ENCODE results near the gene TEX19.
A peak's percentile ranks its signal among the peaks of the same experiment; 100 is the strongest.

Gene TEX19

DNA sequence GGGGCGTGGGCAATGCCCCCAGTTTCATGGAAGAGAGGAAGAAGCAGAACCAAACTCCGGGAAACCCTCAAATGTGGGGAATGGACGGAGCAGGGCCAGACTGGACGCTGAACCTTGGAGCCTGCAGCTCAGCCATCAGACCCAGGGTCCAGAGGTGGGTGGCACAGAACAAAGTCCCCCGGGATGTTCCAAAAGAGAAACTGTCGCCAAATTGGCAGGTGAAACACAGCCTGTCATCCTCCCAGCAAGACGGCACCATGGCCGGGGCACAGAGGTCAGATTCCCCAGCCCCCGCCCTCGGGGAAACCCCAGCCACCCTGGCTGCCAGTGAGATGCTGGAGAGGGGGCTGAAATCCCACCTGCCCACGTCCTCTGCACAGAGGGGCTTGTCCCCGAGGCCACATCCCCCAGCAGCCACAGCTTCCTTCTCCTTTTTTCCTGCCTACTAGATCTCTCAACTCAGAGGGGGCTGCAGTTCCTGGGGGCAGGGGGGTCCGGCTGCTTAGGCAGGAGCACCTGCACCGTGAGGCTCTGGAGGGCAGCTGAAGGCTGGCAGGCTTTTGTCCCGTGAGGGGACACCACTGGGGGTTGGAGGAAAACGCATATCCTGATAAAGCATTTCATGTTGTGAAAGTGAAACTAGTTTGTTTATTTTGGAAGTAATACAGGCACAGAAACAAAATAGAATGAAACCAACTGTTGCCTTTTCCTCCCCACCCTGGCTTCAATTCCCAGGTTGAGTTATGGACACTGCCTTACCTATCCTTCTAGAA, 24.2 kb upstream of the TEX19 start:
- no peak overlapping the region for H2AK5ac ChIP-seq (ENCODE audit: low read length)
- DNase-seq: no peak
- no peak overlapping the region for H4K8ac ChIP-seq (ENCODE audit: low read depth, low read length)
- H3K27ac ChIP-seq (ENCODE audit: low read depth, low read length): no peak overlapping the region
- no peaks in the 10 kb centered on the region for H3K4me1 ChIP-seq (ENCODE audit: control insufficient read depth, low read depth, low read length)
- no peaks in the 10 kb centered on the region for H3K79me2 ChIP-seq (ENCODE audit: control insufficient read depth, insufficient read depth, low read length)
- no peaks in the 10 kb centered on the region for H3K79me1 ChIP-seq (ENCODE audit: low read length)
- H2BK120ac ChIP-seq (ENCODE audit: low read depth, low read length): no peak overlapping the region
- no peak overlapping the region for H3K4me2 ChIP-seq (ENCODE audit: low read length)
- H4K5ac ChIP-seq (ENCODE audit: low read length): no peak overlapping the region
- no peaks in the 10 kb centered on the region for H3K36me3 ChIP-seq (ENCODE audit: control insufficient read depth, insufficient read depth, low read length)
- H3K4me3 ChIP-seq (ENCODE audit: low read length): no peak overlapping the region
- H3K27me3 ChIP-seq (ENCODE audit: insufficient read depth, low read length, poor library complexity): peaks cover 26% of the 10 kb centered on the region
- H3K4ac ChIP-seq (ENCODE audit: low read depth, low read length): no peak overlapping the region
- no CpG with 5 or more reads among the region's 16 CpGs for WGBS (ENCODE audit: extremely low coverage, insufficient coverage, low lambda C conversion rate)
- H2BK5ac ChIP-seq (ENCODE audit: low read length): no peak overlapping the region
- no peak overlapping the region for H3K18ac ChIP-seq (ENCODE audit: low read length)
- no peak overlapping the region for H3K56ac ChIP-seq (ENCODE audit: low read length)
- no peak overlapping the region for H3K9ac ChIP-seq (ENCODE audit: low read length)
- no peak overlapping the region for H3K23ac ChIP-seq (ENCODE audit: low read length)
- H2BK15ac ChIP-seq (replicated peaks; ENCODE audit: low read depth): no peak overlapping the region

DNA sequence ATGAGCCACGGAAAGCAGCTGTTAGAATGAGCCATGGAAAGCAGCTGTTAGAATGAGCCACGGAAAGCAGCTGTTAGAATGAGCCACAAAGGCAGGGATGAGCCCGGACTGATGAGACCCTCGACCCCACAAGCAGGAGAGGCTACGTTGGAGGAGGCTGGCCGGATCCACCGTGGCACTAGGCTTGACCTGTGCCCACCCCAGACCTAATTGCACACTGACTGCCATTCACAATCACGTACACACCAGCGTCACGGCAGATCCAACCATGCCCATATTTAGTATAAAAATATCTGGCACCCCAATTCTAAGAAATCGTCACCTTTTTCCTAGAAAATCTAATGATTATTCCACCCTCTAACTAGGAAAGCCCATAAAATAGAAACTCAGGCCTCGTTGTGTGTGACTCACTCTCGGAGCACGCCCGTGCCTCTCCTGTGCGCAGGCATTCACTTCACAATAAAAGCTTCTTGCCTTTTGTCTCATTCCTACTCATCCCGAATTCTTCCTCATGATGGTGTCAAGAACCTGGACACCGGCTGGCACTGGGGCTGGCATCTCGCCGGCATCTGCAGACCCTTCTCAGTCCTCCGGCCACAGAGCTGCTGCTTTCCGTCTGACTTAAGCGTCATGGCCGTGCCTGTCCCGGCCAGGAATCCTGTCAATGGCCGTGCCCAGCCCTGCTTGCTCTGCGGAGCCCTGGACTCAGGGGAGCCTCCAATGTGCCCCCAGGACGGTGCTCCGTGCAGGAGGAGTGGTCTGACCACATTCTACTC, 20.0 kb upstream of the TEX19 start:
- Histone ChIP-seq H3K36me3 (ENCODE audit: control insufficient read depth, insufficient read depth, low read length) (no peaks in the 10 kb centered on the region), H3K18ac (ENCODE audit: low read length) (no peak overlapping the region), H3K4me1 (ENCODE audit: control insufficient read depth, low read depth, low read length) (no peaks in the 10 kb centered on the region), H4K8ac (ENCODE audit: low read depth, low read length) (no peak overlapping the region), H2BK15ac (replicated peaks; ENCODE audit: low read depth) (no peak overlapping the region), H3K79me2 (ENCODE audit: control insufficient read depth, insufficient read depth, low read length) (no peaks in the 10 kb centered on the region), H2BK5ac (ENCODE audit: low read length) (no peak overlapping the region), H3K27ac (ENCODE audit: low read depth, low read length) (no peak overlapping the region), H3K4me3 (ENCODE audit: low read length) (no peak overlapping the region), H4K5ac (ENCODE audit: low read length) (no peak overlapping the region), H2AK5ac (ENCODE audit: low read length) (no peak overlapping the region), H2BK120ac (ENCODE audit: low read depth, low read length) (no peak overlapping the region), H3K4ac (ENCODE audit: low read depth, low read length) (no peak overlapping the region), H3K27me3 (ENCODE audit: insufficient read depth, low read length, poor library complexity) (peaks cover 14% of the 10 kb centered on the region), H3K56ac (ENCODE audit: low read length) (no peak overlapping the region), H3K79me1 (ENCODE audit: low read length) (no peaks in the 10 kb centered on the region), H3K4me2 (ENCODE audit: low read length) (no peak overlapping the region), H3K23ac (ENCODE audit: low read length) (no peak overlapping the region), H3K9ac (ENCODE audit: low read length) (no peak overlapping the region)
- WGBS (ENCODE audit: extremely low coverage, insufficient coverage, low lambda C conversion rate): no CpG with 5 or more reads among the region's 29 CpGs
- peak; percentile 70 for DNase-seq

DNA sequence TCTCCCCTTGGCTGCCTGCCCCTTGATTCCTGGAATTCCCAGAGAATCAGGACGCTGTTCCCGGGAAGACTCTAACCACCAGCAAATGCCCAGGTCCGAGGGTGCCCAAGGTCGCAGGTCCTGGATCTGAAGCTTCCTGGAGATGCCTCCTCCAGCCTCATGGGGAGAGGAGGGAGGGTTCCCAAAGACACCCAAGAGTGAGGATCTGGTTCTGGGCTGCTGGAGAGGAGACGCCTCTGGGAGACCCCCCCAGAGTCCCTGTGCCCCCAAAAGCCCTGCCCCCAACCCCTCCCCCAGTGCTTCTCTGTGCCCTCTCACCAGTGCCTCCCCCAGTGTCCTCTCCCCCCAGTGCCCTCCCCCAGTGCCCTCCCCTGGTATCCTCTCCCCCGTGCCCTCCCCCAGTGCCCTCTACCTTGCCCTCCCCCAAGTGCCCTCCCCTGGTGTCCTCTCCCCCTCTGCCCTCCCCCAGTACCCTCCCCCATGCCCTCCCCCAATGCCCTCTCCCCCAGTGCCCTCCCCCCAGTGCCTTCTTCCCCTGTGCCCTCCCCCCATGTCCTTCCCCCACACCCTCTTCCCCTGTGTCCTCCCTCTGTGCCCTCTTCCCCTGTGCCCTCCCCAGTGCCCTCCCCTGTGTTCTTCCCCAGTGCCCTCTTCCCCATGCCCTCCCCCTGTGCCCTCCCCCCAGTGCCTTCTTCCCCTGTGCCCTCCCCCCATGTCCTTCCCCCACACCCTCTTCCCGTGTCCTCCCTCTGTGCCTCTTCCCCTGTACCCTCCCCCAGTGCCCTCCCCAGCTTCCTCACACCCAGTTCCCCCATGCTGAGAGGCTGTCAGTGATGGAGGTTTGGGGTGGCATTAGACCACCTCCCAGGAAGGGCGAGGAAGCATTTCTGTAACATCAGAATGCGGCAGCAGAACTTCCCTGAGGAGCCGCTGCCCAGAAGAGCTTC, 19.1 kb upstream of the TEX19 start:
- Histone ChIP-seq H3K4me2 (ENCODE audit: low read length) (no peak overlapping the region), H3K18ac (ENCODE audit: low read length) (no peak overlapping the region), H3K56ac (ENCODE audit: low read length) (no peak overlapping the region), H4K5ac (ENCODE audit: low read length) (no peak overlapping the region), H4K8ac (ENCODE audit: low read depth, low read length) (no peak overlapping the region), H2BK15ac (replicated peaks; ENCODE audit: low read depth) (no peak overlapping the region), H2BK5ac (ENCODE audit: low read length) (no peak overlapping the region), H3K27me3 (ENCODE audit: insufficient read depth, low read length, poor library complexity) (peaks cover 5% of the 10 kb centered on the region), H2BK120ac (ENCODE audit: low read depth, low read length) (no peak overlapping the region), H3K27ac (ENCODE audit: low read depth, low read length) (no peak overlapping the region), H3K23ac (ENCODE audit: low read length) (no peak overlapping the region), H3K36me3 (ENCODE audit: control insufficient read depth, insufficient read depth, low read length) (no peaks in the 10 kb centered on the region), H3K4ac (ENCODE audit: low read depth, low read length) (no peak overlapping the region), H3K79me2 (ENCODE audit: control insufficient read depth, insufficient read depth, low read length) (no peaks in the 10 kb centered on the region), H2AK5ac (ENCODE audit: low read length) (no peak overlapping the region), H3K79me1 (ENCODE audit: low read length) (no peaks in the 10 kb centered on the region), H3K9ac (ENCODE audit: low read length) (no peak overlapping the region), H3K4me3 (ENCODE audit: low read length) (no peak overlapping the region), H3K4me1 (ENCODE audit: control insufficient read depth, low read depth, low read length) (no peaks in the 10 kb centered on the region)
- WGBS (ENCODE audit: extremely low coverage, insufficient coverage, low lambda C conversion rate): no CpG with 5 or more reads among the region's 10 CpGs
- no peak for DNase-seq

DNA sequence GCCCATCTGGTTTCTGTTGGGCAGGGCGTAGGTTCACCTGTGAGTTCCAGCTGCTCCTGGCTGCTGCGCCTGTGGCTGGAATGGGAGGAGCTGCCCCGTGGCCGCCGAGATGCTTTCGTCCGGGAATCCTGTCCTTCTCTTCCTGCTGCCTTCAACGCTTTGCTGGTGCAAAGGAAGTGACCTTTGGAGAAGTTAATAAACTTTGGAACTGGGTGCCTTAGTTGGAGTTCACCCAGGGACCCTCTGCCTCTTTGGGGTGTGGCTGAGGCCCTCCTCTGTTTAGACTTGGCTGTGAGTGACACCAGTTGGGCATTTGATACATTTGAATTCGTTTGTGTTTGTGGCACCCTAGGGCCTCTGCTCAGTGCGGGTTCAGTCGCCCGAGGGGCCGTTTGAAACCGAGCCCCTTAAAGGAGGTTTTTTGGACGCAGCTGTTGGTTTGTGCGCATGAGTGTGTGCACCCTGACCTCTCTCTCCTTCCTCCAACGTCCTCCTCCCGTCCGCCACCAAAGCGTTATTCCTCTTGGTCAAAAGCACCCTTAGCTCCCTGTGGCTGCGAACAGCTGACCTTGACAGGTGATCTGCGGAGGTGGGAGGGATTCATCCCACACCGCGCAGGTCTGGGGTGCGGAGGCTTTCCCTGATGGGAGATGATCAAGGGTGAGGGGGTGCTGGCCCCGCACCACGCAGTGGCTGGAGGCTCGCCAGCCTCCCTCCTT, 16.5 kb upstream of the TEX19 start:
- H3K4me1 ChIP-seq (ENCODE audit: control insufficient read depth, low read depth, low read length): no peaks in the 10 kb centered on the region
- H3K79me2 ChIP-seq (ENCODE audit: control insufficient read depth, insufficient read depth, low read length): no peaks in the 10 kb centered on the region
- no peak overlapping the region for H4K5ac ChIP-seq (ENCODE audit: low read length)
- no peak overlapping the region for H2BK120ac ChIP-seq (ENCODE audit: low read depth, low read length)
- no peak overlapping the region for H3K4ac ChIP-seq (ENCODE audit: low read depth, low read length)
- no peak overlapping the region for H3K18ac ChIP-seq (ENCODE audit: low read length)
- H3K23ac ChIP-seq (ENCODE audit: low read length): no peak overlapping the region
- H3K27me3 ChIP-seq (ENCODE audit: insufficient read depth, low read length, poor library complexity): no peaks in the 10 kb centered on the region
- no peak overlapping the region for H3K4me3 ChIP-seq (ENCODE audit: low read length)
- H3K56ac ChIP-seq (ENCODE audit: low read length): no peak overlapping the region
- no peak overlapping the region for H2BK5ac ChIP-seq (ENCODE audit: low read length)
- no CpG with 5 or more reads among the region's 28 CpGs for WGBS (ENCODE audit: extremely low coverage, insufficient coverage, low lambda C conversion rate)
- H3K36me3 ChIP-seq (ENCODE audit: control insufficient read depth, insufficient read depth, low read length): no peaks in the 10 kb centered on the region
- no peak overlapping the region for H3K27ac ChIP-seq (ENCODE audit: low read depth, low read length)
- H3K79me1 ChIP-seq (ENCODE audit: low read length): no peaks in the 10 kb centered on the region
- H2BK15ac ChIP-seq (replicated peaks; ENCODE audit: low read depth): no peak overlapping the region
- no peak overlapping the region for H2AK5ac ChIP-seq (ENCODE audit: low read length)
- no peak overlapping the region for H3K9ac ChIP-seq (ENCODE audit: low read length)
- H4K8ac ChIP-seq (ENCODE audit: low read depth, low read length): no peak overlapping the region
- H3K4me2 ChIP-seq (ENCODE audit: low read length): no peak overlapping the region
- DNase-seq: no peak

DNA sequence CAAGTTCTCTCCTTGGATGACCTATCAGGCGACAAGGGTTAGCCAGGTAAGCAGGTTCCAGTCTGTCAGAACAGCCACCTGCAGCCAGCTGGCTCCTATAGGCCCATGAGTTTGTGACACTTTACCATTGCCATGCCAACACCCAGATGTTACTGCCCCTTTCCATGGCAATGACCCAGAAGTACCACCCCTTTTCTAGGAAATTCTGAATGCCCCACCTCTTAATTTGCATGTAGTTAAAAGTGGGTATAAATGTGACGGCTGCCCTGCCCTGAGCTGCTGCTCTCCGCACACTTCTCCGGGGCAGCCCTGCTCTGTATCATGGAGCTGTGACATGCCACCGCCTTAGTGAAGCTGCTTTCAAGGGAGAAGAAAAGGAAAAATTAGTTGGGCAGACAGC, 15.5 kb upstream of the TEX19 start:
- no peak overlapping the region for H3K18ac ChIP-seq (ENCODE audit: low read length)
- no peak overlapping the region for H2BK120ac ChIP-seq (ENCODE audit: low read depth, low read length)
- no peak overlapping the region for H4K8ac ChIP-seq (ENCODE audit: low read depth, low read length)
- peak; percentile 44 for DNase-seq
- H2BK5ac ChIP-seq (ENCODE audit: low read length): no peak overlapping the region
- no peaks in the 10 kb centered on the region for H3K79me2 ChIP-seq (ENCODE audit: control insufficient read depth, insufficient read depth, low read length)
- H3K4me2 ChIP-seq (ENCODE audit: low read length): no peak overlapping the region
- no peak overlapping the region for H2AK5ac ChIP-seq (ENCODE audit: low read length)
- no peaks in the 10 kb centered on the region for H3K36me3 ChIP-seq (ENCODE audit: control insufficient read depth, insufficient read depth, low read length)
- H3K4me1 ChIP-seq (ENCODE audit: control insufficient read depth, low read depth, low read length): no peaks in the 10 kb centered on the region
- H3K27me3 ChIP-seq (ENCODE audit: insufficient read depth, low read length, poor library complexity): no peaks in the 10 kb centered on the region
- H3K9ac ChIP-seq (ENCODE audit: low read length): no peak overlapping the region
- H3K4me3 ChIP-seq (ENCODE audit: low read length): no peak overlapping the region
- no peak overlapping the region for H4K5ac ChIP-seq (ENCODE audit: low read length)
- H3K23ac ChIP-seq (ENCODE audit: low read length): no peak overlapping the region
- no peak overlapping the region for H3K27ac ChIP-seq (ENCODE audit: low read depth, low read length)
- WGBS (ENCODE audit: extremely low coverage, insufficient coverage, low lambda C conversion rate): no CpG with 5 or more reads among the region's 5 CpGs
- no peak overlapping the region for H2BK15ac ChIP-seq (replicated peaks; ENCODE audit: low read depth)
- H3K56ac ChIP-seq (ENCODE audit: low read length): no peak overlapping the region
- H3K4ac ChIP-seq (ENCODE audit: low read depth, low read length): no peak overlapping the region
- H3K79me1 ChIP-seq (ENCODE audit: low read length): no peaks in the 10 kb centered on the region

All from mesendoderm (in vitro differentiated cells).